ENCODE data around the gene MARK4. TPM values are rescaled to one million over a fixed set of nuclear protein-coding genes. Genes with fewer than 3 reads are reported as not detected.
"Not testable (repeated sequence)": the region's sequence is repeated elsewhere in the genome, so short reads cannot be mapped to it uniquely, and the experiment has no call there.

MARK4 gene
- total RNA-seq, 1 donor from 2014 or later: 10.8 TPM

DNA sequence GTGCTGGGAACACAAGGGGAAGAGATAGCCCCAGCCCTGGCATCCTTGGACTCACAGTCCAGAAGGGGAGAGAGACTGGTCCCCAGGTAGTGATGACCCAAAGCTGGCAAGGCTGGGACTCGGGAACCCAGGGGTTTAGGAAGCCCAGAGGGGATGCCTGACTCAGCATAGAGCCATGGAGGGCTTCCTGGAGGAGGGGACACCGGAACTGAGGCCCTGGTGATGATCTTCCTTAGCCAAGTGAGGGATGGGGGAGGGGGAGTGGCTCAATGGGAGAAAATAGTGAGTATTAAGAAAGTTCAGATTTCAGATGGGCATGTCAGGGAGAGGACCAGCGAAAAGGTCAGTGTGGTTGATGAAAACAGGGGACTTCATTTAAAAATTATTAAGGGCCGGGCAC lies 32.6 kb upstream of the MARK4 start:
- no peaks in the 10 kb centered on the region for H3K36me3 ChIP-seq (ENCODE audit: control insufficient read depth, insufficient read depth, low read length)
- FAIRE-seq (no peak), DNase-seq (ENCODE audit: low read depth) (no peak)
- TF ChIP-seq, protein P1, sequence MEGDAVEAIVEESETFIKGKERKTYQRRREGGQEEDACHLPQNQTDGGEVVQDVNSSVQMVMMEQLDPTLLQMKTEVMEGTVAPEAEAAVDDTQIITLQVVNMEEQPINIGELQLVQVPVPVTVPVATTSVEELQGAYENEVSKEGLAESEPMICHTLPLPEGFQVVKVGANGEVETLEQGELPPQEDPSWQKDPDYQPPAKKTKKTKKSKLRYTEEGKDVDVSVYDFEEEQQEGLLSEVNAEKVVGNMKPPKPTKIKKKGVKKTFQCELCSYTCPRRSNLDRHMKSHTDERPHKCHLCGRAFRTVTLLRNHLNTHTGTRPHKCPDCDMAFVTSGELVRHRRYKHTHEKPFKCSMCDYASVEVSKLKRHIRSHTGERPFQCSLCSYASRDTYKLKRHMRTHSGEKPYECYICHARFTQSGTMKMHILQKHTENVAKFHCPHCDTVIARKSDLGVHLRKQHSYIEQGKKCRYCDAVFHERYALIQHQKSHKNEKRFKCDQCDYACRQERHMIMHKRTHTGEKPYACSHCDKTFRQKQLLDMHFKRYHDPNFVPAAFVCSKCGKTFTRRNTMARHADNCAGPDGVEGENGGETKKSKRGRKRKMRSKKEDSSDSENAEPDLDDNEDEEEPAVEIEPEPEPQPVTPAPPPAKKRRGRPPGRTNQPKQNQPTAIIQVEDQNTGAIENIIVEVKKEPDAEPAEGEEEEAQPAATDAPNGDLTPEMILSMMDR (IDR thresholded peaks at IDR 0.05; ENCODE audit: insufficient read depth, low read length, severe bottlenecking): no peak
- peaks cover 13% of the 10 kb centered on the region for H3K27me3 ChIP-seq (ENCODE audit: control insufficient read depth, insufficient read depth, low read length)
- no peak overlapping the region for H3K4me3 ChIP-seq (ENCODE audit: low read depth, low read length)

DNA sequence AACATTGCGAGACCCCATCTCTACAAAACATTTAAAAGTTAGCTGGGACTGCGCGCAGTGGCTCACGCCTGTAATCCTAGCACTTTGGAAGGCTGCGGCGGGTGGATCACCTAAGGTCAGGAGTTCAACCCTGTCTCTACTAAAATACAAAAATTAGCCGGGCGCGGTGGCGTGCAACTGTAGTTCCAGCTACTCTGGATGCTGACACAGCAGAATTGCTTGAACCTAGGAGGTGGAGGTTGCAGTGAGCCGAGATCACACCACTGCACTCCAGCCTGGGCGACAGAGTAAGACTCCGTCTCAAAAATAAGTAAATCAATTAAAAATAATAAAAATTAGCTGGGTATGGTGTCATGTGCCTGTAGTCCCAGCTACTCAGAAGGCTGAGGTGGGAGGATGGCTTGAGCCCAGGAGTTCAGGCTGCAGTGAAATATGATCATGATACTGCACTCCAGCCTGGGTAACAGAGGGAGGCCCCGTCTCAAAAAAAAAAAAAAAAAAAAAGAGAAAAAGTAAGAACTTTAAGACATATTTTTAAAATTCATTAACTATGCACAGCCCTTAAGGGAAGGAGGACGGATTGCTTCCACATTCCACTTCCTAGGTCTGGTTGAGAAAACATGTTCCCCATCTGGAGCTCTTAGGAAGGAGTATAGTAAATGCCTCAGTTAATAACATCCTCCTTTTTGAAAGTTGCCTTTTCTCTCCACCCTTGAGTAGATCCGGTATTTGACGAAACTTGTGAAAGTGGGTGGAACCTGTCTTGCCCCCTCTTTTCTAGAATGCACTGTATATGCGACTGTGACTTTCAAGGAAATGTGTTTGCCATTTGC lies 31.9 kb upstream of the MARK4 start:
- FAIRE-seq (no peak), DNase-seq (ENCODE audit: low read depth) (no peak)
- H3K27me3 ChIP-seq (ENCODE audit: control insufficient read depth, insufficient read depth, low read length): peaks cover 13% of the 10 kb centered on the region
- no peak overlapping the region for H3K4me3 ChIP-seq (ENCODE audit: low read depth, low read length)
- no peaks in the 10 kb centered on the region for H3K36me3 ChIP-seq (ENCODE audit: control insufficient read depth, insufficient read depth, low read length)
- TF ChIP-seq, protein P1 (IDR thresholded peaks at IDR 0.05; ENCODE audit: insufficient read depth, low read length, severe bottlenecking): no peak

DNA sequence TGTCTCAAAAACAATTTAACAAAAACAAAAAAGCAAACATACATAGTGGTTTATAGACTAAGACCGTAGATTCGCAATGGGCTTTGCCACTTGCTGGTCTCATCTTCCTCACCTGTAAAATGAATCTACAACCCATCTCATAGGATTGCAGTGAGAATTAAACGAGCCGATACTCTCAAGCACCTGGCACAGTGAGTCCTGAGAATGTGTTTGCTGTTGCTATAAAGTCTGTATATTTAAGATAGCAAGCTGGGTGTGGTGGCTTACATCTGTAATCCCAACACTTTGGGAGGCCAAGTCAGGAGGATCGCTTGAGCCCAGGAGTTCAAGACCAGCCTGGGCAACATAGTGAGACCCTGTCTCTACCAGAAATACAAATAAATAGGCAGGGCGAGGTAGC lies 28.3 kb upstream of the MARK4 start:
- DNase-seq (ENCODE audit: low read depth) (no peak), FAIRE-seq (no peak)
- H3K36me3 ChIP-seq (ENCODE audit: control insufficient read depth, insufficient read depth, low read length): no peaks in the 10 kb centered on the region
- no peak overlapping the region for H3K4me3 ChIP-seq (ENCODE audit: low read depth, low read length)
- H3K27me3 ChIP-seq (ENCODE audit: control insufficient read depth, insufficient read depth, low read length): peaks cover 4% of the 10 kb centered on the region
- TF ChIP-seq, protein P1 (IDR thresholded peaks at IDR 0.05; ENCODE audit: insufficient read depth, low read length, severe bottlenecking): no peak

DNA sequence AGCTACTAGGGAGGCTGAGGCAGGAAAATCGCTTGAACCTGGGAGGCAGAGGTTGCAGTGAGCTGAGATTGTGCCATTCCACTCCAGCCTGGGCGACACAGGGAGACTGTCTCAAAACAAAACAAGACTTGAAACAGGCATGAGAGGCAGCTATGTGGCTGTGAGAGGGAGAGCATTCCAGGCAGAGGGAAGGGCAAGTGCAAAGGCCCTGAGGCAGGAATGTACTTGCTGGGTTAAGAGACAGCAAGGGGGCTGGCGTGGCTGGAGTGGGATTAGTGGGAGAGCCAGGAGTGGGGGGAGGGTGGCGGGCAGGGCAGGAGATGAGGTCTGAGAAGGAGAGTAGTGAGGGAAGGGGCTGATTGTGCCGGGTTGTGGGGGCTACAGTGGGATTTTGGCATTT lies 27.2 kb upstream of the MARK4 start:
- DNase-seq (ENCODE audit: low read depth) (no peak), FAIRE-seq (no peak)
- Histone ChIP-seq H3K36me3 (ENCODE audit: control insufficient read depth, insufficient read depth, low read length) (no peaks in the 10 kb centered on the region), H3K27me3 (ENCODE audit: control insufficient read depth, insufficient read depth, low read length) (no peaks in the 10 kb centered on the region), H3K4me3 (ENCODE audit: low read depth, low read length) (no peak overlapping the region)
- TF ChIP-seq, protein P1 (IDR thresholded peaks at IDR 0.05; ENCODE audit: insufficient read depth, low read length, severe bottlenecking): no peak

DNA sequence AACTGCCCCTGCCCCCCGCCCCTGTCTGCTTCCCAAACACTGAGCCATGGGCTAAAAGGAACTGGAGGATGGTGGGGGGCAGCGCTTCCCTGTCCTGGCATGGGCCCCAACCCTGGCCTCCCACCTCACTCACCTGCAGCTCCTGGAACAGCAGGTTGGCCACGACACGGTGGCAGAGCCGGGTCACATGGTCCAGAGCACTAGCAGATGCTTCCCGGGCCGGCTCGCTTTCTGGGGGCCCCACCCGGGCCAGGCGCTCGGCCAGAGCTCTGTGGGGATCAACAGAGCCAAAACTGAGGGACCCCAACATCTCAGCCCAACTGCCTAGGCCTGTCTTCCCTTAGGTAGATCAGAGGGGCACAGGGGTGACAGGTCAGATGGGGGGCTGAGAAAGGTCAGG lies 26.4 kb upstream of the MARK4 start:
- FAIRE-seq: no peak
- no peak overlapping the region for H3K4me3 ChIP-seq (ENCODE audit: low read depth, low read length)
- TF ChIP-seq, protein P1 (IDR thresholded peaks at IDR 0.05; ENCODE audit: insufficient read depth, low read length, severe bottlenecking): no peak
- no peak for DNase-seq (ENCODE audit: low read depth)
- H3K36me3 ChIP-seq (ENCODE audit: control insufficient read depth, insufficient read depth, low read length): no peaks in the 10 kb centered on the region
- H3K27me3 ChIP-seq (ENCODE audit: control insufficient read depth, insufficient read depth, low read length): no peaks in the 10 kb centered on the region

DNA sequence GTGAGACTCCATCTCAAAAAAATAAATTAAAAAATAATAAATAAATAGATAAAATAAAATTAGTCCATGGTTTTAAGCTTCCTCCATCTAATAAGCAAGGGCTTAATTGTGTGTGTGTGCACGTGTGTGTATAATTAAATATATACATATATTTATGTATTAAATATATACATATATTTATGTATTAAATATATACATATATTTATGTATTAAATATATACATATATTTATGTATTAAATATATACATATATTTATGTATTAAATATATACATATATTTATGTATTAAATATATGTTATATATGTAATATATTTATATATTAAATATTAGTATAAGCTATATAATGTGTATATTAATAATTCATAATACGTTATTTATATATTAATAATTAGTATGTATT lies 22.0 kb upstream of the MARK4 start:
- H3K36me3 ChIP-seq (ENCODE audit: control insufficient read depth, insufficient read depth, low read length); DNase-seq (ENCODE audit: low read depth); FAIRE-seq; H3K4me3 ChIP-seq (ENCODE audit: low read depth, low read length); H3K27me3 ChIP-seq (ENCODE audit: control insufficient read depth, insufficient read depth, low read length): not testable (repeated sequence)

Data from bronchial epithelial cell (primary cell).